ENCODE measurements around the gene FKBP1A.

Gene FKBP1A

GRCh38 chr20:1338801-1339200, 54.1 kb downstream of the FKBP1A start:
- Histone ChIP-seq H3K27ac (ENCODE audit: low read length) (no peak overlapping the region), H3K9me3 (ENCODE audit: control insufficient read depth in 2 of 2, low read length in 2 of 2) (no peaks in the 10 kb centered on the region), H3K4me3 (ENCODE audit: low read length in 2 of 2) (no peak overlapping the region), H3K27me3 (ENCODE audit: control insufficient read depth in 1 of 2, insufficient read depth in 2 of 2, low read length in 2 of 2) (no peaks in the 10 kb centered on the region), H3K36me3 (ENCODE audit: control insufficient read depth in 2 of 2, insufficient read depth in 2 of 2, low read length in 2 of 2) (no peaks in the 10 kb centered on the region), H3K9ac (ENCODE audit: low read length in 2 of 2) (no peak overlapping the region), H3K4me1 (ENCODE audit: control insufficient read depth, insufficient read depth, low read length) (peaks cover 8% of the 10 kb centered on the region)

- H3K4me3 ChIP-seq (ENCODE audit: low read length in 2 of 2): no peak overlapping the region
- no peaks in the 10 kb centered on the region for H3K27me3 ChIP-seq (ENCODE audit: control insufficient read depth in 1 of 2, insufficient read depth in 2 of 2, low read length in 2 of 2)
- no peaks in the 10 kb centered on the region for H3K36me3 ChIP-seq (ENCODE audit: control insufficient read depth in 2 of 2, insufficient read depth in 2 of 2, low read length in 2 of 2)
- no peak overlapping the region for H3K9ac ChIP-seq (ENCODE audit: low read length in 2 of 2)
- peaks cover 8% of the 10 kb centered on the region for H3K4me1 ChIP-seq (ENCODE audit: control insufficient read depth, insufficient read depth, low read length)
- H3K9me3 ChIP-seq (ENCODE audit: control insufficient read depth in 2 of 2, low read length in 2 of 2): no peaks in the 10 kb centered on the region
- no peak overlapping the region for H3K27ac ChIP-seq (ENCODE audit: low read length)
These were observed 54.8 kb downstream of the FKBP1A start for GRCh38 chr20:1338096-1338495.

- Histone ChIP-seq H3K9me3 (ENCODE audit: control insufficient read depth in 2 of 2, low read length in 2 of 2) (no peaks in the 10 kb centered on the region), H3K36me3 (ENCODE audit: control insufficient read depth in 2 of 2, insufficient read depth in 2 of 2, low read length in 2 of 2) (peaks cover 5% of the 10 kb centered on the region in 2 donors), H3K4me3 (ENCODE audit: low read length in 2 of 2) (no peak overlapping the region), H3K27me3 (ENCODE audit: control insufficient read depth in 1 of 2, insufficient read depth in 2 of 2, low read length in 2 of 2) (no peaks in the 10 kb centered on the region), H3K4me1 (ENCODE audit: control insufficient read depth, insufficient read depth, low read length) (peaks cover 8% of the 10 kb centered on the region), H3K27ac (ENCODE audit: low read length) (peak overlapping the region; percentile 8), H3K9ac (ENCODE audit: low read length in 2 of 2) (no peak overlapping the region)
These were observed 55.4 kb downstream of the FKBP1A start for GRCh38 chr20:1337441-1337840.

DNA sequence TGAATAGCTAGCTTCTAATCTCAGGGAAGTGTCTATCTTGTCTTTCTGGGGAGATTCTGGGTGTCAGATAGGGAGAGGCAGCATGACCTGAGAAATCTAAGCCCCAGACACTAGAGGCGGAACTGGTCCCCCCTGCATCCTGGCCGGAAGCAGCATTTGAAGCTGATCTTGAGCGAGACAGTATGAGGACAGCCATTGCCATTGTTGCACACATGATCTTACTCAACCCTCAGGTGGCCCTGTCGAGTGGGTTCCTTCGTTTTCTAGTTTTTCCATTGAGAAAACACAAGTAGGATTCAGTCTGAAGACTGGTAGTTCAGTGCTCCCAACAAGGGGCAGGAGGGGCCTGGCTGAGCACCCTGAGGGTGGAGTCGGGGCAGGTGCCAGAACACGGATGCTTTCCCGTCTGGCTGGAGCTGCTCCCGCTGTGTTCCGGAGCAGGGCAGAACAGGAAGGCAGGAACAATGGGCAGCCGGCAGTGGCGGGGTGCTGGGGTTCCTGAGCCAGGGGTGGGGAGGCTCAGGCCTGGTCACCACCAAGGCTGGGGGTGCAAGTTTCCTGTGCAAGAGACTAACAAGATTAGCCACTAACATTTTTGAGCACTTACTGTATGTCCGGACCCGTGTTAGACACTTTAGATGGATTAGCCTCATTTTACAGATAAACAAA, 56.0 kb downstream of the FKBP1A start:
- Histone ChIP-seq H3K9me3 (ENCODE audit: control insufficient read depth in 2 of 2, low read length in 2 of 2) (no peaks in the 10 kb centered on the region), H3K27ac (ENCODE audit: low read length) (peak overlapping the region; percentile 37), H3K4me1 (ENCODE audit: control insufficient read depth, insufficient read depth, low read length) (peaks cover 8% of the 10 kb centered on the region), H3K27me3 (ENCODE audit: control insufficient read depth in 1 of 2, insufficient read depth in 2 of 2, low read length in 2 of 2) (no peaks in the 10 kb centered on the region), H3K36me3 (ENCODE audit: control insufficient read depth in 2 of 2, insufficient read depth in 2 of 2, low read length in 2 of 2) (peaks cover 5 to 6% of the 10 kb centered on the region in 2 donors), H3K4me3 (ENCODE audit: low read length in 2 of 2) (peak overlapping the region; percentile 26 to 44), H3K9ac (ENCODE audit: low read length in 2 of 2) (no peak overlapping the region)

- no peaks in the 10 kb centered on the region for H3K9me3 ChIP-seq (ENCODE audit: control insufficient read depth in 2 of 2, low read length in 2 of 2)
- H3K4me1 ChIP-seq (ENCODE audit: control insufficient read depth, insufficient read depth, low read length): peaks cover 8% of the 10 kb centered on the region
- H3K4me3 ChIP-seq (ENCODE audit: low read length in 2 of 2): no peak overlapping the region
- no peaks in the 10 kb centered on the region for H3K27me3 ChIP-seq (ENCODE audit: control insufficient read depth in 1 of 2, insufficient read depth in 2 of 2, low read length in 2 of 2)
- no peak overlapping the region for H3K9ac ChIP-seq (ENCODE audit: low read length in 2 of 2)
- H3K36me3 ChIP-seq (ENCODE audit: control insufficient read depth in 2 of 2, insufficient read depth in 2 of 2, low read length in 2 of 2): peaks cover 5 to 8% of the 10 kb centered on the region in 2 donors
- peak overlapping the region; percentile 37 for H3K27ac ChIP-seq (ENCODE audit: low read length)
These were observed 56.7 kb downstream of the FKBP1A start for GRCh38 chr20:1335961-1336698.

GRCh38 chr20:1334761-1335160, 58.1 kb downstream of the FKBP1A start:
- Histone ChIP-seq H3K9me3 (ENCODE audit: control insufficient read depth in 2 of 2, low read length in 2 of 2) (no peaks in the 10 kb centered on the region), H3K36me3 (ENCODE audit: control insufficient read depth in 2 of 2, insufficient read depth in 2 of 2, low read length in 2 of 2) (peaks cover 5 to 9% of the 10 kb centered on the region in 2 donors), H3K4me1 (ENCODE audit: control insufficient read depth, insufficient read depth, low read length) (peaks cover 9% of the 10 kb centered on the region), H3K27me3 (ENCODE audit: control insufficient read depth in 1 of 2, insufficient read depth in 2 of 2, low read length in 2 of 2) (no peaks in the 10 kb centered on the region), H3K9ac (ENCODE audit: low read length in 2 of 2) (no peak overlapping the region), H3K27ac (ENCODE audit: low read length) (no peak overlapping the region), H3K4me3 (ENCODE audit: low read length in 2 of 2) (no peak overlapping the region)

DNA sequence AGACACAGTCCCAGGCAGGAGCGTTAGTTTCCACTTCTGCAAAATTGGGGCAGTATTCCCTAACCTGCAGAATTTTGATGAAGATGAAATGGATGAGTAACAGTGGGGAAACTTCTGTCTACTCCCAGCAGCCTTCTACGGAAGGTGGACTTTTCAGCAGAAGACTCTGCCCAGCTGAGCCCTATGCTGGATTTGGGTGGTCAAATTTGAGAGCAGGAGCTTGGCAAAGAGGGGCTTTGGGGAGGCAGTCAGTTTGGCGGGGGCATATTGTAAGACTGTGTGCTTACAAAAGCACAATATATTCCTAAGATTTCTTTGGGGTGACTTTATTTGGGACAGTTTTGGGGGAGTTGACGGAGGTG, 58.5 kb downstream of the FKBP1A start:
- Histone ChIP-seq H3K4me1 (ENCODE audit: control insufficient read depth, insufficient read depth, low read length) (peaks cover 9% of the 10 kb centered on the region), H3K27ac (ENCODE audit: low read length) (no peak overlapping the region), H3K4me3 (ENCODE audit: low read length in 2 of 2) (no peak overlapping the region), H3K36me3 (ENCODE audit: control insufficient read depth in 2 of 2, insufficient read depth in 2 of 2, low read length in 2 of 2) (peaks cover 5 to 9% of the 10 kb centered on the region in 2 donors), H3K27me3 (ENCODE audit: control insufficient read depth in 1 of 2, insufficient read depth in 2 of 2, low read length in 2 of 2) (no peaks in the 10 kb centered on the region), H3K9me3 (ENCODE audit: control insufficient read depth in 2 of 2, low read length in 2 of 2) (no peaks in the 10 kb centered on the region), H3K9ac (ENCODE audit: low read length in 2 of 2) (no peak overlapping the region)

DNA sequence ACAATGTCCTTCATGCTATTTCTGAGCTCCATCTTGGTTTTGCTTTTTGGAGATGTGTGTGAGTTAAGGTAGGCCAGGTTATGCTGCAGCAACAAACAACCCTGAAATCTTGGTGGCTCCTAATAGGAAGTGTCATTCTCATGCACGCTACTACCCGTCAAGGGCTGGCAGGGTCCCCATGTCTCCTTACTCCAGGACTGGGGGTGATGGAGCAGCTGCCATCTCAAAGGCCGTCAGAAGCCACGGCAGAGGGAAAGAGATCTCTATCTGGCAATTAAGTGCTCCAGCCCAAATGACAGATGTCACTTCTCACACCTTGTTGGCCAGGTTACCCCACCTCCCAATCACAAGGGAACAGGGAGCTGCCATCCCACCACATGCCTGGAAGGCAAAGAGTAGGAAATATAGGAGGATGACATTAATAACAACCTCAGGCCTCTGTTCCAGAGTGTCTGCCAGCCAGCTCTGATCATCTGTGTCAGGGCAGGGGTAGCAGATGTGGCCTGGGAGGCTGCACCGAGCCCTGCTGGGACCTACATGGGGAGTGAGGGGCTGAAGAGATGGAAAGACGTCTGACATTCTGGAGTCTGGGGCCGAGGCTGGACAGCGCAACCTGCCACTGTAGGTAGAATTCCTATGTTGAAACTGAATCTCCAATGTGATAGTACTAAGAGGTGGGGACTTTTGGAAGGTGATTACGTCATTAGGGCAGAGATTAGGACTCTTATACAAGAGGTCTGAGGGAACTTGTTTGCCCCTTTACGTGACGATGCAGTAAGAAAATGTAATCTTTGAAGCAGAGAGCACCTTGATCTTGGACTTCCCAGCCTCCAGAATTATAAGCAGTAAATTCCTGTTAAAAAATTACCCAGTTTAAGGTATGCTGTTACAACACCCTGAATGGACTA, 59.1 kb downstream of the FKBP1A start:
- no peak overlapping the region for H3K27ac ChIP-seq (ENCODE audit: low read length)
- no peaks in the 10 kb centered on the region for H3K9me3 ChIP-seq (ENCODE audit: control insufficient read depth in 2 of 2, low read length in 2 of 2)
- H3K27me3 ChIP-seq (ENCODE audit: control insufficient read depth in 1 of 2, insufficient read depth in 2 of 2, low read length in 2 of 2): no peaks in the 10 kb centered on the region
- H3K4me3 ChIP-seq (ENCODE audit: low read length in 2 of 2): no peak overlapping the region
- H3K4me1 ChIP-seq (ENCODE audit: control insufficient read depth, insufficient read depth, low read length): peaks cover 13% of the 10 kb centered on the region
- H3K36me3 ChIP-seq (ENCODE audit: control insufficient read depth in 2 of 2, insufficient read depth in 2 of 2, low read length in 2 of 2): peaks cover 5 to 9% of the 10 kb centered on the region in 2 donors
- H3K9ac ChIP-seq (ENCODE audit: low read length in 2 of 2): no peak overlapping the region

DNA sequence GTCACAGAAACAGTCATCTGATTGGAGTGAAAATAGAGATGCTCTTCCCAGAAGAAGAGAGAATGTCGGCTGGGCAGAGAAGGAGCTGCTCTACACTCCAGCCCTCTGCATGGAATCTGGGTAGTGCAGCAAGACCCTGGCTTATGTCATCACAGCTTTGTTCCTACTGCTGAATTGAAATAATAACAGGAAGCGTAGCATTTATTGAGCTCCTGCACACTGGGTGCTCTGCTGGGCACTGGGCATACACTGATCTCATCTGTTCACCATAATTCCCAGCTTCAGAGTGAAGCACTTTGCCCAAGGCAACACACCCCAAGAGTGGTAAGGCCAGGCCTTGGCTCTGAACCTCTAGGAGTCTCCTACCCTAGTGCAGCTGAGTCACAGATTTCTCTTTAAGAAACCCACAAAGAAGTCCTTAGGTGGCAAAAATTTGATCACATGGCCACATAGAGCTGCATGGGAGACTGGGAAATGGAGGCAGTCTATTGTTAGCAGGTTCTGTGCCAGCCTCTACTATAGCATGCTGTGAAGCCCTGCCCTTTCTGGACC, 60.0 kb downstream of the FKBP1A start:
- H3K4me1 ChIP-seq (ENCODE audit: control insufficient read depth, insufficient read depth, low read length): peaks cover 21% of the 10 kb centered on the region
- H3K9me3 ChIP-seq (ENCODE audit: control insufficient read depth in 2 of 2, low read length in 2 of 2): no peaks in the 10 kb centered on the region
- H3K4me3 ChIP-seq (ENCODE audit: low read length in 2 of 2): no peak overlapping the region
- H3K36me3 ChIP-seq (ENCODE audit: control insufficient read depth in 2 of 2, insufficient read depth in 2 of 2, low read length in 2 of 2): peaks cover 5 to 9% of the 10 kb centered on the region in 2 donors
- H3K27ac ChIP-seq (ENCODE audit: low read length): no peak overlapping the region
- no peaks in the 10 kb centered on the region for H3K27me3 ChIP-seq (ENCODE audit: control insufficient read depth in 1 of 2, insufficient read depth in 2 of 2, low read length in 2 of 2)
- H3K9ac ChIP-seq (ENCODE audit: low read length in 2 of 2): no peak overlapping the region

GRCh38 chr20:1331801-1332453, 60.9 kb downstream of the FKBP1A start:
- H3K9me3 ChIP-seq (ENCODE audit: control insufficient read depth in 2 of 2, low read length in 2 of 2): no peaks in the 10 kb centered on the region
- H3K27ac ChIP-seq (ENCODE audit: low read length): no peak overlapping the region
- H3K36me3 ChIP-seq (ENCODE audit: control insufficient read depth in 2 of 2, insufficient read depth in 2 of 2, low read length in 2 of 2): peaks cover 5 to 9% of the 10 kb centered on the region in 2 donors
- peaks cover 25% of the 10 kb centered on the region for H3K4me1 ChIP-seq (ENCODE audit: control insufficient read depth, insufficient read depth, low read length)
- H3K27me3 ChIP-seq (ENCODE audit: control insufficient read depth in 1 of 2, insufficient read depth in 2 of 2, low read length in 2 of 2): no peaks in the 10 kb centered on the region
- H3K4me3 ChIP-seq (ENCODE audit: low read length in 2 of 2): no peak overlapping the region
- H3K9ac ChIP-seq (ENCODE audit: low read length in 2 of 2): no peak overlapping the region
